Body of pancreas (tissue), 2 donors: Measurements from ENCODE around the gene CLEC5A. TPM values are rescaled to one million over a fixed set of nuclear protein-coding genes. Genes with fewer than 3 reads are reported as not detected.

ENCODE experiments used
- total RNA-seq, 2 donors: library from RNA; depleted of rRNA; stranded (reverse); fragments of >200 nt; gene quantifications; one replicate each; pipeline ENCODE4 v1.1.0, GENCODE V29; 2016

The CLEC5A gene
- total RNA-seq, 2 donors from 2014 or later, result 0.99 to 1.6 TPM

Other genes starting within 250 kb of the CLEC5A start
- 10 to 100 TPM; 17.8 to 31.9 TPM for gene DENND11, start 244.8 kb downstream of the CLEC5A start, total RNA-seq
- gene WEE2, start 238.6 kb downstream of the CLEC5A start, total RNA-seq, result not detected
- 10 to 100 TPM; 32.6 to 52.9 TPM for gene SSBP1, start 208.6 kb downstream of the CLEC5A start, total RNA-seq
- 1 to 10 TPM in 1 of 2 donors, not detected in 1; 2.6 TPM for gene TAS2R3, start 182.9 kb downstream of the CLEC5A start, total RNA-seq
- gene TAS2R4, start 170.3 kb downstream of the CLEC5A start, total RNA-seq, result 1 to 10 TPM; 1.3 to 3.4 TPM
- 1 to 10 TPM in 1 of 2 donors, under 1 TPM in 1; 0.99 to 1.0 TPM for gene TAS2R5, start 156.8 kb downstream of the CLEC5A start, total RNA-seq
- gene PRSS37, start 105.5 kb downstream of the CLEC5A start, total RNA-seq, result not detected
- gene OR9A4, start 30.6 kb downstream of the CLEC5A start, total RNA-seq, result not detected
- gene TAS2R38, start 26.8 kb upstream of the CLEC5A start, total RNA-seq, result not detected
- under 1 TPM; under 0.01 to 0.26 TPM for gene MGAM, start 48.9 kb upstream of the CLEC5A start, total RNA-seq
- 10 to 100 TPM in 1 of 2 donors, 1 to 10 TPM in 1; 9.3 to 10.9 TPM for gene MGAM2, start 164.7 kb upstream of the CLEC5A start, total RNA-seq